Measurements from ENCODE around the gene KREMEN1.

KREMEN1 gene

DNA sequence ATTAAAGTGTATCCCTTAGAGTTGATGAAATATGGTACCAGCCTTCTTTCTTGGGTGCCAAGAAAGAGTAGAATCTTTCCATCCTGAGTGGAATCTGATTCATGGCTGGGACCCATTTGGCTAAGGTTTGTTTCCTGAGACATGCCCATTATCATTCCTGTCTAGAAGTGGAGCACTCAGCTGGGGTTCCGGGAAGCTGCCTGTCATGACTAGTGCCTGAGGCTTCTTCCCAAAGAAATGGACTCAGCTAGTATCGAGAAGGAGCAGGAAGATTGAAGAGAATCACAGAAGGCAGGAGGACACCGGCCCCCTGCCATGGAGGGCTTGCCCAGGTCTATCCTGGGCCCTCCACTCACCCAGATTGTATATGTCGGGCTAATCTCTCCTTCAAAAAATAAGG is 57.6 kb downstream of the KREMEN1 start:
- DNase-seq (ENCODE audit: low read depth in 2 of 2) = no peak

DNA sequence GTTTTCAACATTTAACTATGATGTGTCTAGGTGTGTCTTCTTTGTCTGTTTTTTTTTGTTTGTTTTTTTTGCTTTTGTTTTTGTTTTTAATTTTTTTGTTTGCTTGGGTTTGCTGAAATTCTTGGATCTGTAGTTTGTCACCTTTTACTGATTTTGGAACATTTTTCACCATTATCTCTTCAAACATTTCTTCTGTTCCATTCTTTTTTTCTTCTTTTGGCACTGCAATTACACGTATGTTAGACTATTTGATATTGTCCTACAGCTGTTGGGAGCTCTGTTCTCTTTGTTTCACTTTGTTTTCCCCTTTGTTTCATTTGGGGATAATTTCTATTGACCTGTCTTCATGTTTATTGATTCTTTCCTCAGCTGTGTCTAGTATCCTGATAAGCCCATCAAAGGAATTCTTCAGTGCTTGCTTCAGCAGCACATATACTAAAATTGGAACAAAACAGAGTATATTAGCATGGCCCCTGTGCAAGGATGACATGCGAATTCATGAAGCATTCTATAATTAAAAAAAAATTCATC is 60.8 kb downstream of the KREMEN1 start:
- no peak for DNase-seq (ENCODE audit: low read depth in 2 of 2)

- no peak for DNase-seq (ENCODE audit: low read depth in 2 of 2)
These were observed 61.6 kb downstream of the KREMEN1 start for GRCh38 chr22:29134448-29134847.

GRCh38 chr22:29136782-29137700 is 64.2 kb downstream of the KREMEN1 start:
- DNase-seq (ENCODE audit: low read depth in 2 of 2) = no peak

DNA sequence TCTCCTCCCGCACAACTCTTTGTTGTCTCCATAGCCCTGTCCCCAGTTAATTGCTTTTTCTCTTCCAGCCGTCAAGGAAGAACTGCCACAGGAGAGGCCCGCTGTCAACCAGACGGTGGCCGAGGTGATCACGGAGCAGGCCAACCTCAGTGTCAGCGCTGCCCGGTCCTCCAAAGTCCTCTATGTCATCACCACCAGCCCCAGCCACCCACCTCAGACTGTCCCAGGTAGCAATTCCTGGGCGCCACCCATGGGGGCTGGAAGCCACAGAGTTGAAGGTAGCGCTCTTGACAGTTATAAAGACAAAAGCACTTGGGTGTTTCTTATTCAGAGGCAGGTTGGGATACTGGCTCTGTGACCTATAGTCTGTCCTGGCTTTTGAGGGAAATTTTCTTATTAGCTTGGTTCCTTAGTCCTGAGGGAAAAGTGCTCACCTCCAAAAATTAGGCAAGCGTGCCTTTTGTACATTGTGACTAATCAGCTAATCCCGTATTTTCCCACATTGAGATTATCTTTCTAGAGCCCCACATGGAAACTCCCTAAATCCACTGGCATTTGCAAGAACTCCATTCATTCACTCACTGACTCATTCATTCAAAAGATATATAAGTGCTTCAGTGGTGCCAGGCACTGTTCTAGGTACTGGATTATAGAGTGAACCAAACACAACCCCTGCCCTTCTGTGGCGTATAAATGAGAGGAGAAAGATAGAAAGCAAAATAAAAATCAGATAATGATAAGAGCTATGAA is 65.9 kb downstream of the KREMEN1 start:
- DNase-seq (ENCODE audit: low read depth in 2 of 2) = no peak

- no peak for DNase-seq (ENCODE audit: low read depth in 2 of 2)
These were observed 67.3 kb downstream of the KREMEN1 start for GRCh38 chr22:29139965-29140782.

GRCh38 chr22:29141078-29141688 is 68.3 kb downstream of the KREMEN1 start:
- DNase-seq (ENCODE audit: low read depth in 2 of 2) = no peak

GRCh38 chr22:29142116-29142515 is 69.3 kb downstream of the KREMEN1 start:
- no peak for DNase-seq (ENCODE audit: low read depth in 2 of 2)

DNA sequence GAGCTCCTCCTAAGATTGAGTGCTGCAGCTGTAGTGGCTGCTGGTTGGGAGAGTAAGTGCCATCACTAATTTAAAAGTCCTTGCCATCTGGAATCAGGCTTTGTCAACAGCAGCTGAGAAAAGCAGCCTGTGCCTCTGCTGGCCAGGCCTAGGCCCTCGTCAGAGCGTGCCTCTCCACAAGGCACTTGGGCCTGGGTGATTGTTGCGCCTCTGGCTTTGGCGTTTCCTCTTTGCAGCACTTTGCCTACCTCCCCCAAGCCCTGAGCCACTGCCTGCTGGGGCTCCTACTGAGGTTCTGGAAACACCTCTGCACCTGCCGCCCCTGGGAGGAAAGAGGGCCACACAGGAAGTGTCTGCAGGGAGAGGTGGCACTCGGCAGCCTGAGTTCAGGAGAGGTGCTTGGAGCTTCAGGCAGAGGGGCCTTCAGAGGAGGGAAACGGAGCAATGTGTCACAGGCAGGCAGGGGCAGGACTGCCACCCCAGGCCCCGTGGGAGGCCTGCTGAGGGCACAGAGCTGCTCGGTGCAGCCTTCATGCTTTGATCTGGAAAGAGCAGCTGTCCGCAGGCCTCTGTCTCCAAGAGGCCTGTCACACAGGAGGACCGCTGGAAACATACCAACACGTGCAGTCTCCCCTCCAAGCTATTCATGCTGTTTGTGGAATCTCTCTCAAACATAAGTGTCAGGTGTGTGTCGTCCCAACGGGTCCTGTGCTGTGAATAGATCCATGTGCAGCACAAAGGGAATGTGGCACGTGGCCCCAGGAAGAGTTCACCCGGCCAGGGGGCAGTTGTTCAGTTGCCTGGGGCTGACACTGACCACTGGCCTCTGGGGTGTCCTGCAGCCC is 71.3 kb downstream of the KREMEN1 start:
- no peak for DNase-seq (ENCODE audit: low read depth in 2 of 2)

DNA sequence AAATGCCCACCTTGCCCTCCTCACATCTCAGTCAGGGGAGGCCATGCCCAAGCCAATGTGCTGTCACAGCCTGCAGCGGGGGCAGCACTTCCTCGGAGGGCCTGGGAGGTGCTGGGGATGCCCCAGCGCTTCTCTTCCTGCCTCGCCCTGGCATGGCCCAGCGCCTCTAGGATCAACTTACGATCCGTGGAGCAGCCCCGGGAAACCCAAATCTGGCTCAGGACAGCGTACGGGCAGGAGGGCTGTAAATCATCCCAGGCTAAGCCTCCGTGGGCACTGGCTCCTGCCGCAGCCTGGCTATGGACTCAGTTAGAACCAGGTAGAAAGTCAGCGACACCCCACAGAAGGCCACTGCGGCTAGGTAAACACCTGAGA is 71.9 kb downstream of the KREMEN1 start:
- no peak for DNase-seq (ENCODE audit: low read depth in 2 of 2)

GRCh38 chr22:29145321-29146072 is 72.7 kb downstream of the KREMEN1 start:
- no peak for DNase-seq (ENCODE audit: low read depth in 2 of 2)

DNA sequence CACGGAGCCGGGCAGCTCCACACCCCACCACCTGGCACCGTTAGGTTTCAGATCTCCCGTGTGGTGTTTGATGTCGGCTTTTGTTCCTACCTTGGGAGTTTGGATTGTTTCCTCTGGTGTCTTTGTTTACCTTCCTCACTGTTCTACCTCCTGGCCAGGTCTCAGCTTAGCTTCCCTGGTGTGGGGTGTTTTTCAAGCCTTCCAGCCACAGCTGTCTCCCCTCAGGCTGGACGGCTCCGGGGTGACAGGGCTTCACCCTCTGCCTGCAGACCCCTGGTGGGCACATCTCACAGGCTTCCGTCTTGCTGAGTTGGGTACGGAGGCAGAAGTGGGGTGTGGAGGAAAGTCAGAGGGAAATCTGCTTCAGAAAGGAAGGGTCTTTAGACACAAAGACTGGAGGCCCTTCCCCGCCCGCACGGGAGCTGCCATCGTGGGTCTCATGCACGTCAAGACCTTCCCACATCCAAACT is 73.3 kb downstream of the KREMEN1 start:
- DNase-seq (ENCODE audit: low read depth in 2 of 2) = no peak

GRCh38 chr22:29146771-29147170 is 73.9 kb downstream of the KREMEN1 start:
- DNase-seq (ENCODE audit: low read depth in 2 of 2) = no peak

- no peak for DNase-seq (ENCODE audit: low read depth in 2 of 2)
These were observed 74.6 kb downstream of the KREMEN1 start for GRCh38 chr22:29147331-29147899.

DNA sequence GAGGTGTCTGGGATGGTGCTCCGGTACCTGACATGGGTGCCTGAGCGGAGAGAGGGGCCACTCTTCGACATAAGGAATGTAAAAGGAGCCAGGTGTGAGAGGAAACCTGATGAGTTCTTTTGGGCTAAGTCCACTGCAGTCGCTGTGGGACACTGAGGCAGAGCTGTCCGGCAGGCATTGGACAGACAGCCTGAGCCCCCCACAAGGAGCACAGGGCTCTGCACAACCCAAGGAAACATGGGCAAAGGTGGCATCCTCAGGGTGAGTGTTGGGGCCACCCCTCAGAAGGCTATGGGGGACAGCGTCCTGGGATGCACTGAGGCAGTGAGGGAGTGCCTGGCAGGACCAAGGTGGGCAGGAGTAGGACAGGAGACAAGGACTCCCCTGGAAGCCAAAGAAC is 75.2 kb downstream of the KREMEN1 start:
- DNase-seq (ENCODE audit: low read depth in 2 of 2) = no peak

- no peak for DNase-seq (ENCODE audit: low read depth in 2 of 2)
These were observed 76.0 kb downstream of the KREMEN1 start for GRCh38 chr22:29148826-29149225.

- no peak for DNase-seq (ENCODE audit: low read depth in 2 of 2)
These were observed 77.2 kb downstream of the KREMEN1 start for GRCh38 chr22:29149841-29150555.

DNA sequence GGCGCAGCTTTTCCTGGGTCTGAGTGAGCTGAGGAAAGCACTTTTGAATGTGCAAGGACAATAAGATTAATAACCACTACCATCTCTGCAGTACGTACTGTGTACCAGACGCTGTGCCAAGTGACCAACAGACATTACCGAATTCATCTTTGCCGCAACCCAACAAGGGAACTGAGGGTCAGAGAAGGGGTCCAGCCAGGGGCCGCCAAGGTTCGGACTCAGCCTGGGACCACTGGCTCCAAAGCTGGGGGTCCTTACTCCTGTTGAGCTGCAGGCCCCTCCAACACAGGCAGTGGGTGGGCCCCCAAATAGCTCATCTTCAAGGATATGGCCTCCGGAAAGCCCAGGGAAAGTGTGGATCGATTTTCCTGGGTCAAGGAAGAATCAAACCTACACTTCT is 77.9 kb downstream of the KREMEN1 start:
- DNase-seq (ENCODE audit: low read depth in 2 of 2) = no peak

DNA sequence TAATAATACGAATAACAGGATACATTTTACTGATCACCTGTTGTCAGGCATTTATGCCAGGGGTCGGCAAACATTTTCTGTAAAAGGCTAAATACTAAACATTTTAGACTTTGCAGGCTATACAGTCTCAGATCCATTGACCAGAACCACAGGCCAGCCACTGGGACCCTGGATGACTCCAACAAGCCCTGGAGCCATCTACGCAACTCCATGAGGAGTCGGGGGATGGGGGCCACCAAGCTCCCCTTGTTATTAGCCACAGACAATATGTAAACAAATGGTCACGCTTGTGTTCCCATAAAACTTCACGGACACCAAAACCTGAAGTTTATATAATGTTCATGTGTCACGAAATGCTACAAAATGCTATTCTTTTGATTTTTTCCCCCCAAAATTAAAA is 78.5 kb downstream of the KREMEN1 start:
- no peak for DNase-seq (ENCODE audit: low read depth in 2 of 2)
